H1 (cell line): ENCODE results near the gene LAMTOR4.

Experiments
- EGR1 ChIP-seq: IDR thresholded peaks from 2 replicates; pipeline ENCODE4 v1.6.1; 2011; ENCODE audit warnings: low read depth, low read length, borderline replicate concordance
- EZH2 ChIP-seq: fragments of 200-600 bp; sonication (generic); IDR thresholded peaks from 2 replicates; pipeline ENCODE4 v1.7.1; 2012; ENCODE audit warnings: low read depth, mild to moderate bottlenecking, moderate library complexity, low read length, inconsistent platforms; ENCODE audit not compliant: severe bottlenecking
- HDAC6 ChIP-seq: IDR thresholded peaks from one replicate; pipeline ENCODE4 v1.7.1; 2012; ENCODE audit warnings: low read depth, mild to moderate bottlenecking, inconsistent platforms, low read length, moderate library complexity
- KDM5A ChIP-seq: fragments of 200-600 bp; IDR thresholded peaks from 2 replicates; pipeline ENCODE4 v1.7.1; 2012; ENCODE audit warnings: mild to moderate bottlenecking, low read length, inconsistent platforms, mixed read lengths
- POLR2A ChIP-seq, 2 experiments: IDR thresholded peaks; 1 replicate in 1 of 2; 2 replicates in 1 of 2; pipeline ENCODE4 v1.6.1; 2011; ENCODE audit warnings: low read depth in 2 of 2, low read length in 2 of 2, mild to moderate bottlenecking in 2 of 2; ENCODE audit errors: control extremely low read depth in 1 of 2
- TF ChIP-seq, protein P1 (sequence below), 3 experiments: IDR thresholded peaks; 1 replicate in 2 of 3; 2 replicates in 1 of 3; pipeline versions ENCODE4 v1.5.1 to v1.6.1; 2011; ENCODE audit warnings: low read length in 3 of 3, mild to moderate bottlenecking in 3 of 3, inconsistent platforms in 2 of 3, low read depth in 1 of 3, moderate library complexity in 1 of 3; ENCODE audit not compliant: insufficient read depth in 1 of 3; ENCODE audit errors: control extremely low read depth in 1 of 3
- TF ChIP-seq, protein P2 (sequence below): IDR thresholded peaks from 2 replicates; pipeline ENCODE4 v1.6.1; 2012; ENCODE audit warnings: inconsistent platforms

DNA sequence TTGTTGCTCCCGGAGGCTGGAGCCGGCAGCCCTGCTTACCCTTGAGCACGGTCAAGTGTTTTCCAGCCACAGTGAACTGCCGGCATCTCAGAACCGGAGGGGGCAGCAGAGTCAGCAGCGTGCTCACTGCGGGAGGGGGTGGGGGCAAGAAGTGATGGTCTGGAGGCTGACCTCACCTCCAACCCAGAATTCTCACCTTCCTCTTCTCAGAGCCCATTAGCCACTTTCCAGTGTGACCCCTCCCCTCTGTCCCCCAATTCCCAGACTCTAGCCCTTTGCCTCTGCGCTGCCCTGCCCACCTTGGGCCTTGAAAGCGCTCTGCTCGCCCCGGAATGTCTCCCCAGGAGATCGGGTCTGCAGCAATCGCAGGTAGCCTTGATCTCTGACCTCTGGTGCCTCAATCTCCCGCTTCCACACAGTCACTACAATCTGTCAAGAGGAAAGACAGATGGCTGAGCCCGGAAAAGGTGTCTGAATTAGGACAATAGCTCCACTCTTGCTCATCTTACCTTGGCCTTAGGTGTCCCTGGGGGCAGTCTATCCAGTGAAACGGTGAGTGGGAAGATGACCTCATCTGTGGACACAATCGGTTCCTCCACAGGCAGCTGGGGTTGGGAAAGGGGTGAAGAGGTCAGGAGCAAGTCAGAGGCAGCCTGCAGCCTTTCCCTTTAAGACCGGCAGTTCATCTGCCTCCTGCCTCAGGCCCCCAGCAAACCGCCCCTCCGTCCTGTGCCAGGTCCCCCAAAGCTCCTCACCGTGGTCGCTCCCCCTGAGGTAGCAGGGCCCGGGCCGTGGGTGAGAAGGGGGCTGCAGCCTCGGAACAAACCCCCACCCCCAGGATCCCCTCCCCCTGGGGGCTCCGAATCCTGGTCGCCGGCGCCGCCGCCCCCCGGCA, 8.9 kb downstream of the LAMTOR4 start:
- TF ChIP-seq HDAC6: no peak
- TF ChIP-seq, protein P1, sequence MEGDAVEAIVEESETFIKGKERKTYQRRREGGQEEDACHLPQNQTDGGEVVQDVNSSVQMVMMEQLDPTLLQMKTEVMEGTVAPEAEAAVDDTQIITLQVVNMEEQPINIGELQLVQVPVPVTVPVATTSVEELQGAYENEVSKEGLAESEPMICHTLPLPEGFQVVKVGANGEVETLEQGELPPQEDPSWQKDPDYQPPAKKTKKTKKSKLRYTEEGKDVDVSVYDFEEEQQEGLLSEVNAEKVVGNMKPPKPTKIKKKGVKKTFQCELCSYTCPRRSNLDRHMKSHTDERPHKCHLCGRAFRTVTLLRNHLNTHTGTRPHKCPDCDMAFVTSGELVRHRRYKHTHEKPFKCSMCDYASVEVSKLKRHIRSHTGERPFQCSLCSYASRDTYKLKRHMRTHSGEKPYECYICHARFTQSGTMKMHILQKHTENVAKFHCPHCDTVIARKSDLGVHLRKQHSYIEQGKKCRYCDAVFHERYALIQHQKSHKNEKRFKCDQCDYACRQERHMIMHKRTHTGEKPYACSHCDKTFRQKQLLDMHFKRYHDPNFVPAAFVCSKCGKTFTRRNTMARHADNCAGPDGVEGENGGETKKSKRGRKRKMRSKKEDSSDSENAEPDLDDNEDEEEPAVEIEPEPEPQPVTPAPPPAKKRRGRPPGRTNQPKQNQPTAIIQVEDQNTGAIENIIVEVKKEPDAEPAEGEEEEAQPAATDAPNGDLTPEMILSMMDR (IDR thresholded peaks at IDR 0.05; ENCODE audit: control extremely low read depth in 1 of 3, insufficient read depth in 1 of 3, low read depth in 1 of 3, low read length in 3 of 3): peak in 1 of 3 experiments; percentile 19; a peak in 1 of 4 replicates
- TF ChIP-seq KDM5A: no peak
- TF ChIP-seq, protein P2, sequence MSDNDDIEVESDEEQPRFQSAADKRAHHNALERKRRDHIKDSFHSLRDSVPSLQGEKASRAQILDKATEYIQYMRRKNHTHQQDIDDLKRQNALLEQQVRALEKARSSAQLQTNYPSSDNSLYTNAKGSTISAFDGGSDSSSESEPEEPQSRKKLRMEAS: no peak
- TF ChIP-seq POLR2A (IDR thresholded peaks at IDR 0.05; ENCODE audit: control extremely low read depth in 1 of 2, low read depth in 2 of 2, low read length in 2 of 2): peak in 1 of 2 experiments; percentile 14; a peak in 1 of 3 replicates
- TF ChIP-seq EGR1: no peak
- TF ChIP-seq EZH2: no peak
